ENCODE measurements around the gene PIP5K1B. TPM values are rescaled to one million over a fixed set of nuclear protein-coding genes. Genes with fewer than 3 reads are reported as not detected.

Gene PIP5K1B
- total and polyA plus RNA-seq, 4 donors: 0.09 to 30.9 (median 0.29) TPM

DNA sequence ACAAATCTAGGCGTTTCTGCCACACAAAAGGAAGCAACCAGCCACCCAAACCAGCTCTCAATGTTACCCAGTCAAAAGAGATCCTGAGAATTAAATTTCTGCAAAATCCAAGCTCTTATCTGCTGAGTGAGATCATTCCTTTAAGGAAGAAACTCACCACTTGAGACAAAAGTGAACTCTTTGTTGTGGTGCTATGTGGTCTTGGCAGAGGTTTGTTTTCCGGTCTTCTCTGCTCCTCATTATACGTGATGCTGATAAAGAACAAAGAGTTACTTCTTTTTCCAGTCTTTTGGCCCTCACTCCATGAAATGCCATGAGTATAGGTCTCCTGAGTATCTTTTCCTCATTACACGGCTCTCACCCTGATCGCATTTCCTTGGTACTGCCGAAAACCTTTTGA is 226.8 kb downstream of the PIP5K1B start:
- peaks cover 0 to 4% (median 2%) of the 10 kb centered on the region in 4 donors for H3K27me3 ChIP-seq (ENCODE audit: control insufficient read depth in 4 of 4, insufficient read depth in 4 of 4, low read length in 3 of 4)
- H3K9me3 ChIP-seq (ENCODE audit: control insufficient read depth in 4 of 4, low read length in 3 of 4): no peaks in the 10 kb centered on the region
- no peak overlapping the region for H3K4me3 ChIP-seq (ENCODE audit: low read depth in 1 of 3, low read length in 3 of 3)
- H3K4me1 ChIP-seq (ENCODE audit: control insufficient read depth in 4 of 4, insufficient read depth in 4 of 4, low read length in 3 of 4): no peaks in the 10 kb centered on the region
- no peak overlapping the region for H3K9ac ChIP-seq (ENCODE audit: low read depth in 1 of 2, low read length in 2 of 2)
- H3K36me3 ChIP-seq (ENCODE audit: control insufficient read depth in 4 of 4, insufficient read depth in 3 of 4, low read depth in 1 of 4, low read length in 3 of 4): no peaks in the 10 kb centered on the region
- TF ChIP-seq, protein P1, sequence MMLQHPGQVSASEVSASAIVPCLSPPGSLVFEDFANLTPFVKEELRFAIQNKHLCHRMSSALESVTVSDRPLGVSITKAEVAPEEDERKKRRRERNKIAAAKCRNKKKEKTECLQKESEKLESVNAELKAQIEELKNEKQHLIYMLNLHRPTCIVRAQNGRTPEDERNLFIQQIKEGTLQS (IDR thresholded peaks at IDR 0.05): no peak
- TF ChIP-seq RAD21 (IDR thresholded peaks at IDR 0.05): no peak
- no peak for TF ChIP-seq YY1 (IDR thresholded peaks at IDR 0.05)
- TF ChIP-seq SP1 (IDR thresholded peaks at IDR 0.05): no peak
- no peak for TF ChIP-seq FOXA1 (IDR thresholded peaks at IDR 0.05)
- no peak for TF ChIP-seq TAF1 (conservative IDR thresholded peaks at IDR 0.05)
- TF ChIP-seq REST (IDR thresholded peaks at IDR 0.05): no peak
- no peak for TF ChIP-seq MAX (IDR thresholded peaks at IDR 0.05)
- no peak for TF ChIP-seq GABPA (IDR thresholded peaks at IDR 0.05 in 1 of 2, conservative IDR thresholded peaks at IDR 0.05 in 1 of 2)
- TF ChIP-seq HNF4A (conservative IDR thresholded peaks at IDR 0.05): no peak
- TF ChIP-seq ZBTB33 (IDR thresholded peaks at IDR 0.05): no peak
- no peak for TF ChIP-seq FOXA2 (IDR thresholded peaks at IDR 0.05)
- TF ChIP-seq EGR1 (IDR thresholded peaks at IDR 0.05; ENCODE audit: low read depth in 2 of 2): no peak
- TF ChIP-seq HNF4G (IDR thresholded peaks at IDR 0.05): no peak
- TF ChIP-seq RXRA (IDR thresholded peaks at IDR 0.05): no peak
- TF ChIP-seq NR2F2 (IDR thresholded peaks at IDR 0.05): no peak
- no peak for TF ChIP-seq JUND (IDR thresholded peaks at IDR 0.05)
- H3K27ac ChIP-seq (ENCODE audit: low read depth in 1 of 2, low read length in 2 of 2): no peak overlapping the region
- no peak for DNase-seq (ENCODE audit: low spot score)
- 79% methylated on average over 6 of the region's 6 CpGs for WGBS

DNA sequence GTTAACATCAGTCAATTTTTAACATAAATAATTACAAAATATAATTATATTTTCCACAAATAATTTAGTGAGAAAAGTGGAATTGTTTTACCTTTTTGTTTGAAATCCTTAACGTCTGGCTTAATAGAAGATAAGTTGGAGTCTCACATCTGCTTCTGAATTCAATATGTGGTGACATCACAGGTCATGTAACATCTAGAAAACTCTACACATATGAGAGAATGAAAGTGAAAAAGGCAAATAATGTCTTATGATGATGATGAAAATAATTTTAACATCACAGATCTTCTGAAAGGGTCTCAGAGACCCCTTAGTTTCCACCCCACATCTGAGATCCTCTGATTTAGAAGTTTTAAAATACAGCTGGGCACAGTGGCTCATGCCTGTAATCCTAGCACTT is 227.4 kb downstream of the PIP5K1B start:
- WGBS: 71% methylated on average over 1 of the region's 1 CpG
- DNase-seq (ENCODE audit: low spot score): no peak
- Histone ChIP-seq H3K9me3 (ENCODE audit: control insufficient read depth in 4 of 4, low read length in 3 of 4) (no peaks in the 10 kb centered on the region), H3K27ac (ENCODE audit: low read depth in 1 of 2, low read length in 2 of 2) (no peak overlapping the region), H3K4me1 (ENCODE audit: control insufficient read depth in 4 of 4, insufficient read depth in 4 of 4, low read length in 3 of 4) (no peaks in the 10 kb centered on the region), H3K4me3 (ENCODE audit: low read depth in 1 of 3, low read length in 3 of 3) (no peak overlapping the region), H3K36me3 (ENCODE audit: control insufficient read depth in 4 of 4, insufficient read depth in 3 of 4, low read depth in 1 of 4, low read length in 3 of 4) (no peaks in the 10 kb centered on the region), H3K27me3 (ENCODE audit: control insufficient read depth in 4 of 4, insufficient read depth in 4 of 4, low read length in 3 of 4) (peaks cover 0 to 4% (median 2%) of the 10 kb centered on the region in 4 donors), H3K9ac (ENCODE audit: low read depth in 1 of 2, low read length in 2 of 2) (no peak overlapping the region)
- TF ChIP-seq RAD21 (IDR thresholded peaks at IDR 0.05) (no peak), JUND (IDR thresholded peaks at IDR 0.05) (no peak), GABPA (IDR thresholded peaks at IDR 0.05 in 1 of 2, conservative IDR thresholded peaks at IDR 0.05 in 1 of 2) (no peak)
